Nephron progenitor cell (in vitro differentiated cells): ENCODE data around the gene MIA2.

Experiments used
- DNase-seq: peaks from one replicate; pipeline ENCODE4 v3.0.0; 2021
- H3K27ac Mint-ChIP-seq: 2 replicates; pipeline ENCODE4 v1.8.0; 2021; ENCODE audit warnings: mild to moderate bottlenecking, moderate library complexity, mixed read lengths
- H3K27me3 Mint-ChIP-seq: 2 replicates; pipeline ENCODE4 v1.8.0; 2021; ENCODE audit warnings: mild to moderate bottlenecking, low read depth, mixed read lengths; ENCODE audit not compliant: poor library complexity
- H3K36me3 Mint-ChIP-seq: 2 replicates; pipeline ENCODE4 v1.8.0; 2021; ENCODE audit warnings: low read depth, mixed read lengths
- H3K4me1 Mint-ChIP-seq: 2 replicates; pipeline ENCODE4 v1.8.0; 2021; ENCODE audit warnings: mixed read lengths
- H3K4me3 Mint-ChIP-seq: 2 replicates; pipeline ENCODE4 v1.8.0; 2021; ENCODE audit warnings: mild to moderate bottlenecking, moderate library complexity, mixed read lengths
- H3K9me3 Mint-ChIP-seq: 2 replicates; pipeline ENCODE4 v1.8.0; 2021; ENCODE audit warnings: mild to moderate bottlenecking, moderate library complexity, mixed read lengths
- TF ChIP-seq, protein P1 (sequence below): fragments of 200-600 bp; sonication (generic); IDR thresholded peaks from 2 replicates; pipeline ENCODE4 v1.5.0; 2021; ENCODE audit warnings: antibody characterized with exemption

MIA2 gene

DNA sequence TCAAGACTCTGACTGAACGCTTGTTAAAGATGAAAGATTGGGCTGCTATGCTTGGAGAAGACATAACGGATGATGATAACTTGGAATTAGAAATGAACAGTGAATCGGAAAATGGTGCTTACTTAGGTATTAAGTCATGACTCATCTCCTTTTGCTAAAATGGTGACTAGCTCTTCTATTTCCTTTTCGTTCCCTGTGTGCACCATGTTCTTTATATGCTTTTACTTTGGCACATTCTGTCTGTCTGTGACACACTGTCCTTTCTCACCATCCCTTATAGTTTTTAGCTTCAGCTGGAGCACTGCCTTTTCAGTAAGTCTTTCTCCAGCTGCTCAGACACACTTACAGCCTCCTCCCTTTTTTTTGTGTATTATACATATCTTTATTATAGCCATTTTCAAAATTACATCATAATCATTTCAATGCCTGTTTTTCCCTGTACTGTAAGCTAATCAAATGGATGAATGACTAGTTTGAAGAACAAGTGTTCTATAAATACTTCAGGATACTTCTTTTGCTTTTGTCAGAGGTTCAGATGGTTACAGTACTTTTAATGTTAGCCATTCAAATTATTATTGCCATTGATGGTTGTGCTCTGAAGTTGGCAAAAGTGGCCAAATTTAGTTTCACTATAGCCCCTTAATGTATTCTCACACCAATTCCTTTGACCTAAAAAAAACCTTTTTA lies 68.6 kb downstream of the MIA2 start:
- H3K4me1 Mint-ChIP-seq = no peaks in the 10 kb centered on the region
- no peak overlapping the region for H3K27ac Mint-ChIP-seq
- H3K4me3 Mint-ChIP-seq = no peak overlapping the region
- peaks cover 45% of the 10 kb centered on the region for H3K36me3 Mint-ChIP-seq
- DNase-seq = no peak
- TF ChIP-seq, protein P1, sequence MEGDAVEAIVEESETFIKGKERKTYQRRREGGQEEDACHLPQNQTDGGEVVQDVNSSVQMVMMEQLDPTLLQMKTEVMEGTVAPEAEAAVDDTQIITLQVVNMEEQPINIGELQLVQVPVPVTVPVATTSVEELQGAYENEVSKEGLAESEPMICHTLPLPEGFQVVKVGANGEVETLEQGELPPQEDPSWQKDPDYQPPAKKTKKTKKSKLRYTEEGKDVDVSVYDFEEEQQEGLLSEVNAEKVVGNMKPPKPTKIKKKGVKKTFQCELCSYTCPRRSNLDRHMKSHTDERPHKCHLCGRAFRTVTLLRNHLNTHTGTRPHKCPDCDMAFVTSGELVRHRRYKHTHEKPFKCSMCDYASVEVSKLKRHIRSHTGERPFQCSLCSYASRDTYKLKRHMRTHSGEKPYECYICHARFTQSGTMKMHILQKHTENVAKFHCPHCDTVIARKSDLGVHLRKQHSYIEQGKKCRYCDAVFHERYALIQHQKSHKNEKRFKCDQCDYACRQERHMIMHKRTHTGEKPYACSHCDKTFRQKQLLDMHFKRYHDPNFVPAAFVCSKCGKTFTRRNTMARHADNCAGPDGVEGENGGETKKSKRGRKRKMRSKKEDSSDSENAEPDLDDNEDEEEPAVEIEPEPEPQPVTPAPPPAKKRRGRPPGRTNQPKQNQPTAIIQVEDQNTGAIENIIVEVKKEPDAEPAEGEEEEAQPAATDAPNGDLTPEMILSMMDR = no peak
- H3K9me3 Mint-ChIP-seq = no peaks in the 10 kb centered on the region
- peaks cover under 1% of the 10 kb centered on the region for H3K27me3 Mint-ChIP-seq

DNA sequence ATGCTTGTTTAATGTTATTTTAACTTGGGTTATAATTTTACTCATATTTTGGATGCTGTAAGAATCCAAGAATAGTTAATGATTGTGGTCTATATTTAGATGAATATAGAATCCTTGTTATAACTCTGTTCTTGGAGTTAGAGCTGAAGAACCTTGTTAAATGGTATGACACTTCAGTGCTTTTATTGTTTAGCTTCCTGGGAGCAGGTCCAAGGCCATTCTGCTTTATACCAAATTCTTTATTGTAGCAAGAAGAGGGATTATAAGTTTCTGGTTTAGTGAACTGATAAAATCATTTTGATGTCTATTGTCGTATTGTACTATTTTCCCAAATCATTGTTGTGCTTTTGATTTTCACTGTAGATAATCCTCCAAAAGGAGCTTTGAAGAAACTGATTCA lies 69.4 kb downstream of the MIA2 start:
- Mint-ChIP-seq H3K4me1 (no peaks in the 10 kb centered on the region), H3K4me3 (no peak overlapping the region), H3K27me3 (no peaks in the 10 kb centered on the region), H3K36me3 (peaks cover 37% of the 10 kb centered on the region), H3K9me3 (no peaks in the 10 kb centered on the region), H3K27ac (no peak overlapping the region)
- DNase-seq = no peak
- TF ChIP-seq, protein P1 = no peak

DNA sequence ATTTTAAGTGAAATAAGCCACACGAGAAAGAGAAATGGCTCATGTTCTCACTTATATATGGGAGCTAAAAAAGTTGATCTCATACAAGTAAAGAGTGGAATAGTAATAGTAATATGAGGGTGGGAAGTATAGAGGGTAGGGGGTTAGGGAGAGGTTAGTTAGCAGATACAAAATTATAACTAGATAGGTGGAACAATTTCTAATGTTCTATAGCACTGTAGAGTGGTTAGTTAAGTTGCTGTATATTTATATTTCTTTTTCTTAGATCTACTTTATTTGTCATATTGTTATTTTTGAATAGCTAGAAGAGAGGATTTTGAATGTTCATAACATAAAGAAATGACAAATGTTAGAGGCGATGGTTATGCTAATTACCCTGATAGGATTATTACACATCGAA lies 74.1 kb downstream of the MIA2 start:
- Mint-ChIP-seq H3K27ac (peak overlapping the region; percentile 12), H3K9me3 (no peaks in the 10 kb centered on the region), H3K27me3 (no peaks in the 10 kb centered on the region), H3K4me1 (no peaks in the 10 kb centered on the region), H3K4me3 (no peak overlapping the region), H3K36me3 (peaks cover 36% of the 10 kb centered on the region)
- no peak for DNase-seq
- TF ChIP-seq, protein P1 = no peak

DNA sequence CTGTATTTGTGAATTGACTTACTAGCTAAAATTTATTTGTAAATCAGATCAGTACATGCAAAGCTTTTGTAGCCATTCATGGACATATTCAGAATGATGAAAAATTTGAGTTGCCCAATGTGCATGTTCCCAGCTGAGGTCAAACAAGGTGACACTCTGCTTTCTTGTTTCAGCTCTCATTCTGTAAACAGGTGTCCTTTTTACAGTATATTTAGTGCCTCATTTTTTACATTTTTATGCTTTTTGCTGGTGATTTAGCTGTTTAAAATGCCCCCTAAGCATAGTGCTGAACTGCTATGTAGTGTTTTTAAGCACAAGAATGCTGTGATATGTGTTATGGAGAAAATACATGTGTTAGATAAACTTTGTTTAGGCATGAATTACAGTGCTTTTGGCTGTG lies 76.3 kb downstream of the MIA2 start:
- H3K4me1 Mint-ChIP-seq = no peaks in the 10 kb centered on the region
- H3K36me3 Mint-ChIP-seq = peaks cover 27% of the 10 kb centered on the region
- no peak overlapping the region for H3K27ac Mint-ChIP-seq
- TF ChIP-seq, protein P1 = no peak
- no peak for DNase-seq
- no peaks in the 10 kb centered on the region for H3K9me3 Mint-ChIP-seq
- no peaks in the 10 kb centered on the region for H3K27me3 Mint-ChIP-seq
- H3K4me3 Mint-ChIP-seq = no peak overlapping the region

DNA sequence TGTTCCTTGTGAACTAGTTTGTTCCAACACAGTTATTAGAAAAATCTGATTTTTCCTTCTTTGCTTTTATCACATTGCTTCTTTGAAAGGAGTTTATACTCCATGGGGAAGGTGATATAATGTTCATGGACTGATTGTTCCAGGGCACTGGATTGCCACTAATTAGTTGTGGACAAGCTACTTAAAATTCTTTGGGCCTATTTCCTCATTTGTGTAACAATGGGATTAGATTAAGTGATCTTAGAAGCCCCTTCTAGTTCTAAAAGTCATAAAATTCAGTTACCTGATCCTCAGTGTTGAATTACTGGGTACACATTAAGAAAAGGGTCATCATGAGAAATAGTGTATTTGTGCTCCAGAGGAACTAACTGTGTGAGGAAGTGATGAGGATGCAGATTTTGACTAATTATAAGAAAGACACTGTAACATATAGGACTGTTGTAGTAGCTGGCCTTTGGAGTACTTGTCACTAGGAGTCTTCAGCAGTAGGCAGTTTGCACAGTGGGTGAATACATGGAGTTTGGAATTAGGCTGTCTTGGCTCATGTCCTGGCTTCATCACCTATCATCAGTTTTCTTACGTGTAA lies 82.2 kb downstream of the MIA2 start:
- no peak for DNase-seq
- Mint-ChIP-seq H3K9me3 (no peaks in the 10 kb centered on the region), H3K4me1 (peaks cover 11% of the 10 kb centered on the region), H3K4me3 (no peak overlapping the region), H3K36me3 (peaks cover 26% of the 10 kb centered on the region), H3K27ac (peak overlapping the region; percentile 10), H3K27me3 (no peaks in the 10 kb centered on the region)
- TF ChIP-seq, protein P1 = no peak
